CD4-positive, alpha-beta T cell treated with Interleukin-21 for 1 hour (primary cell): ENCODE results near the gene PIP4K2B.
"Not testable (repeated sequence)": the region's sequence is repeated elsewhere in the genome, so short reads cannot be mapped to it uniquely, and the experiment has no call there.

ENCODE experiments used
- DNase-seq: peaks from one replicate; pipeline ENCODE4 v3.0.0-alpha.2; 2020

PIP4K2B gene

DNA sequence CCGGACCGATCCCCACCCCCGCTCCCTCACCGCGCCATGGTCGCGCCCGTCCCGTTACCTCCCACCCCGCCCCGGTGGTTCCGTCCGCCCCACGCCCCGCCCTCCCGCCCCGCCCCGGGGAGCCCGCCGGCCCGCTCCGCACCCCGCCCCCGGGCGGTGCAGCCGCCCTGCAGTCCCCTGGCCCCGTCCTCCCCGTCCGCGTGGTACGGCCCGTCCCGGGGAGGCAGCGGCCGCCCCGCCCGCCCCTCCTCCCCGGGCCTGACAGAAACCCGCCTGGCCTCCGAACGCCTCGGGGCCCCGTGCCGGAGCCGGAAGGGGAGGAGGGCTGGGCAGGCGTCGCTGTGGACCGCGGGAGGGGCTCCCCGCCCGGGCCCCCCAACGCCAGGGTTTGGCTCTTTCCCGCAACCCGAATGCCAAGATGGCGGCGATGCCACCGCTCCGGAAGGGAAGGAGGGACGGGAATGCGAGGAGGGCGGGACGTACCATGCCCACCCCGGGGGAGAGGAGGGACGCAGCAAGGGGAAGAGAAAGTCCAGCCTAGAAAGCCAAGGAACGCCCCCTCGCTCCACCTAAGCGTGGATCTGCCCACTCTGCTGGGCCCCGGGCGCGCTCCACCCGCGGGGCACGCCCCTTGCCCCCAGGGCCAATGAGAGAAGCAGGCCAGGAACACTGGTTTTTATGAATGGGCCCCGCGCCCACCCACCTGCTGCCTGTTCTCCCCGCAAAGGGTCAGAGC is at the start of gene PIP4K2B:
TSS of gene PIP4K2B (minus strand) at position 56 of the 736 bp plus-strand sequence. CDS start 132 bp downstream, outside the sequence.
- peak; percentile 91 for DNase-seq

DNA sequence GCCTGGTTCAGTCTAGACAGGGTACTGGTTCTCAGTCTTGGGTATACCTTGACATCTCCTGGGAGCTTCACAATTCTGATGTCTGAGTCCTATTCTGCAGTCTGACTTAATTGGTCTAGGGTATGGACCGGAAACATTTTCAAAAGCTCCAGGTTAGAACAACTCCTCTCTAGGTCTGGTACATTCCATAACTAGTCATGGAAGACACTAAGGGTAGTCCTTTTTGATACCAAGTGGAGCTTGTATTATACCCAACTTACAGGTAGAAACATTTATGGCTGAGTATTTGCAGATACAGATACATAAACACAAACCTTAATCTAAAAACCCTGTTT is 49.2 kb upstream of the PIP4K2B start:
- no peak for DNase-seq

DNA sequence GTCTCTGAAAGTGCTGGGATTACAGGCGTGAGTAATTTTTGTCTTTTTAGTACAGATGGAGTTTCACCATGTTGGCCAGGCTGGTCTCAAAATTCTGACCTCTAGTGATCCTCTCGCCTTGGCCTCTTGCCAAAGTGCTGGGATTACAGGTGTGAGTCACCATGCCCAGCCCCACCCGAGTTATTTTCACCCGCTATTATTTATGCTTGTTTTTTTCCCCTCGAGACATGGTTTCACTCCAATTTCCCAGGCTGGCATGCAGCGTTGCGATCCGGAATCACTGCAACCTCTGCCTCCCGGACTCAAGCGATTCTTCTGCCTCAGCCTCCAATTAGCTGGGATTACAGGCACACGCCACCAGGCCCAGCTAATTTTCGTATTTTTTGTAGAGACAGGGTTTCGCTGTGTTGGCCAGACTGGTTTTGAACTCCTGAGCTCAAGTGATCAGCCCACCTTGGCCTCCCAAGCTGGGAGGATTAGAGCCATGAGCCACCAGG is 45.0 kb upstream of the PIP4K2B start:
- DNase-seq: no peak

DNA sequence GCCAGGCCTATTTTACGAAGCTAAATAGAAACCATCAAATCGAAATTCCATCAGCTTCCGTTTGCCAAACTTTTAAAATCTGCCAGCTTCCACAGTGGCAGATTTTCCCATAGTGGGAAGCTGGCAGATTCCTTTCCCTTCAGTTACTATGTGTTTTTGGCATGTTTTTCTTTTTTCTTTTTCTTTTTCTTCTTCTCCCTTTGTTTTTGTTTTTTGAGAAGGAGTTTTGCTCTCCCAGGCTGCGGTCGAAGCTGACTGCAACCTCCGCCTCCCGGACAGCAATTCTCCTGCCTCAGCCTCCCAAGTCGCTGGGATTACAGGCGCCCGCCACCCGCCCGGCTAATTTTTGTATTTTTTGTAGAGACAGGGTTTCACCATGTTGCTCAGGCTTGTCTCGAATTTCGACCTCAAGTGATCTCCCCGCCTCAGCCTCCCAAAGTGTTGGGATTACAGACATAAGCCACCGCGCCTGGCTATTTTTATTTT is 26.4 kb upstream of the PIP4K2B start:
- no peak for DNase-seq

DNA sequence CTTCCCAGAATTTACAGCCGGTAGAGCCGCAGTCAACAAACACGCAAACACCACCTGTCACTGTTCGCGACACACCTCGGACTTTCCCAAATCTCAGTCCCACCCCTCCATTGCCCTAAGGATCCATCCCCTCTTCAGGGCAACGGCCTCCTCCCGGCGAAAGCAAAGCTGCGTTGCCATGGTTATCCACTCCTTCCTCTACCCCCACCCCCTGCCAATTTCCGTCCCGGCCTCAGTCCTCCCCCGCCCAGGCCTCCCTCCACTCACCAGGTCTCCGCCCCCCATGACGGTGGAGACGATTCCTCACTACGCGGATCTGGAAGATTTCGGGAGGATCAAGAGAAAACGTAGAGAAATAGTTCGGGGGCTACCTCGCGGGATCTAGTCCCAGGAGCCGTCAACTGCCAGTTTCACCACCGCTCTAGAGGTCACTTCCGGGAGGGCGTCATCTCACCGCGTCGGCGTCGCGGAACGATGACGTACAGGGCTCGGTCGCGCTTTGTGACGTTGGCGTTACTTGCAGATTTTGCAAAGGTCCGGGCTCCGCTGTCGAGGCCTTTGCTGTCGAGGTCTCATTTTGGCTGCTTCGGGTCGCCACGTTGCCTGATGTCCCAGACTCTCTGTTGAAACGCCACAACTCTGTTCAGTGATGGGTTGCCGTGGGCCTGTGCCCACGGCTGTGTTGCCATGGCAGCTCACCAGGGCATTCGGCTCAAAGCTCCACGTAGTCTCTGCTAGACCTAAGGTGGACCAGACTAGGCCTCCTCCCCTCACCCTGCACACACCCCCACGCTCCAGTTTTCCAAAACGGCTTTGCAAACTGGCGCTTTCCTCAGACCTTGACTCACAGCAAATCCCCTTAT is 25.8 kb upstream of the PIP4K2B start, which contains the start of gene CWC25:
TSS of gene CWC25 (minus strand) at position 423 of the 863 bp plus-strand sequence. CDS start at position 285, 138 bp downstream.
- peak; percentile 98 for DNase-seq

GRCh38 chr17:38815576-38816193 is 16.3 kb upstream of the PIP4K2B start:
- DNase-seq: peak; percentile 42

DNA sequence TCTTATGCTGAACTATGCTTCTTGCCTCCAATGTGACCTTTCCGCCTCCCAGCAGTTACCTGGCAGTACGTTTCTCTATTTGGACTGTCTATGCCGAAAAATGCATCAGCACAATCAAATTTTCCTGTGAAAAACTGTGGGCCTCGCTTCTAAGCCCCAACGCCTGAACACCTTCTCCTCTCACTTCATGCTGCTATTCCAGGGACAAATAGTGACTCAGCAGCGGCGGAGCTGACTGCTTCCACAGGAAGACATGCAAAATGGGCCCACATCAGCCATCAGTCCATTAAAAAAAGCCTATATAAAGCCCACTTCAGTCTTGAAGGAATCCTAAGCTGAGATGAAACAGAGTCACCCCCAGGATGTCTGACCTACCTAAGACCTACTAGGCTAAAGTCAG is 10.5 kb upstream of the PIP4K2B start:
- DNase-seq: no peak

DNA sequence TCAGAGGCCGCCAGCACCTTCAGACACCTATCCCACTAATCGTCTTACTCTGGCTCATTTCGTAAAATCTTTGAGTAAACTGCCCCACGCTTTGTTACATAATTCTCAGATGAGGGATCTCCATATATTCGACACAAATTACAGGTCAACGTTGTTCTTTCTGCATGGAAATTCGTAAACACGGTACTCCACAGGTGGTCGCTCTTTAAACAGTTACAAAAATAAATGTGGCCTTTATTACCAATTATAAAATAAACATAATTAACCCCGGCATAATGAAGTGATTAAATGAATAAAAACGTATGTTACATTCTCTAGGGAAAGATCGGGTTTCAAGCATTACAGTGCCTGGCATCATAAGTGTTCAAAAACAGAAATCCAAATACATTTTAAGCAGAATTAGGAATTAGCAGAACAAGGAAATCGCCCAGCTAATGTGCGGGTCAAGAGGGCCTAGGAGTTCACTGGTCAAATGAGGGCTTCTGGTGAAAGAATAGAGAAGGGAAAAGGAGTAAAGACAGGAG is 943 bp upstream of the PIP4K2B start:
- no peak for DNase-seq

- peak; percentile 54 for DNase-seq
These were observed 499 bp downstream of the PIP4K2B start for GRCh38 chr17:38798614-38799500.

GRCh38 chr17:38797828-38798227 is 1.5 kb downstream of the PIP4K2B start:
- no peak for DNase-seq

- no peak for DNase-seq
These were observed 2.2 kb downstream of the PIP4K2B start for GRCh38 chr17:38797158-38797490.

- DNase-seq: no peak
These were observed 2.8 kb downstream of the PIP4K2B start for GRCh38 chr17:38796451-38797157.

- DNase-seq: no peak
These were observed 5.1 kb downstream of the PIP4K2B start for GRCh38 chr17:38794221-38794620.

DNA sequence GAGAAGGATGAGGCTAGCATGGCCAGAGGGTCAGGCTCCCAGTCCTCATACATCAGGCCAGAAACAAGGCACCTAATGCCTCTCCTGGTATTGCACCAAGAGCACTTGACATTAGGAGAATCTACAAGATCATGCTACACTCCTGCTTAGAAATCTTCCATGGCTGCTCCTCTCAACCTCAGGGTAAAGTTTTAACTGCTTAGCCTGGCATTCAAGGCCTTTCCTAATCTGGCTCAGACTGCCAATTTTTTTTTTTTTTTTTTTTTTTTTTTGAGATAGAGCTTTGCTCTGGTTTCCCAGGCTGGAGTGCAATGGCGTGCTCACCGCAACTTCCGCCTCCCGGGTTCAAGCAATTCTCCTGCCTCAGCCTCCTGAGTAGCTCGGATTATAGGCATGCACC is 8.2 kb downstream of the PIP4K2B start:
- no peak for DNase-seq

DNA sequence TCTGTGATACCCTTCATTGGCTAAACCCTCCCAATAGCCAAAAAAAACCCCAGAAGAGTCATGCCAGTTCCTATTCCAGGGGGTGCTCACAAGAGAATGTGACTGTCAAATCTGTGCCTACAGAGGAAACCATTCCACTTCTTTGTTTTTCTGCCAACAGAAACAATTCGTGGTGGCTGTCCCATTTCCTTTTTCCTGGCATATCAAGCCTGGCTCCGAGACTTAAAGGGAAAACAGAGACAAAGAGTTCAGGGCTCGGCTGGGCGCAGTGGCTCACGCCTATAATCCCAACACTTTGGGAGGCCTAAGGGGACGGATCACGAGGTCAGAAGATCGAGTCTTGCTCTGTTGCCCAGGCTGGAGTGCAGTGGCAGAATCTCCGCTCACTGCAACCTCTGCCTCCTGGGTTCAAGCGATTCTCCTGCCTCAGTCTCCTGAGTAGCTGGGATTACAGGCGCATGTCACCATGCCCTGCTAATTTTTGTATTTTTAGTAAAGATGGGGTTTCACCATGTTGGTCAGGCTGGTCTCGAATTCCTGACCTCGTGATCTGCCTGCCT is 9.1 kb downstream of the PIP4K2B start:
- DNase-seq: not testable (repeated sequence)

DNA sequence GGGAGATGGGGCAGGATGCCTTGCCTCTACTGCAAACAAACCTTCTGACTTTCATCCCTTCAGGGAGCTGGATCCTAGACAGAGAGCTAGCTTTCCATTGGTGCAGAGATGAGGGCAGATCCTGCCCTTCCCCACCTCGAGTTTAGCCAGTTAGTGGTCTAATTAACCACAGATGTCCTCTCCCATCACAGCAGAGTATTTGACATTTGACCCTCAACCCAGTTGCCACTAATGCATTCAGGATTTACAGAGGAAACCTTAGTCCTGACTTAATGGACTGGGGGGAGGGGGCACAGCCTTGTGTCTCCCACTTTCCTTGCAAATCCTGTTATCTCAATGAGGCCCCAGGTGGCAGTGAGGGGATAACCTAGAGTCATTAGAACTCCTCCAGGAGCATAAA is 10.2 kb downstream of the PIP4K2B start:
- DNase-seq: no peak

- DNase-seq: not testable (repeated sequence)
These were observed 11.4 kb downstream of the PIP4K2B start for GRCh38 chr17:38787999-38788398.

DNA sequence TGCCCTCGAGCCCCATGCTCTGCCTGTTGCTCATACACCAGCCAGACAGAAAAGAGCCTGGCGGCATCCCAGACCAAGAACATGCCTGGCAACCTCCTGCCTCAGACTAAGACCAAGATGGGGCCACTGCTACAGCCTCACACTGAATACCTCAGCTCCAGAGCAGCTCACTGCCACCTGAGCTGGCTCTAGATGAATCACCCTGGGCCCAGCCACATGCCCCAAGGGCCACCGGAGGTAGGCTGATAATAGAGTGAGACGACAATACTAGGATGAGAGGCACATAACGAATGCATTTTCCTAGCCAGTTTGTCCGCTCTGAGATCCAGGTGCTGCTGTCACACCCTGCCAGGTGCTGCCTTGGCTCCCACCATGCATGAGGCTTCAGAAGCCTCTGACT is 13.0 kb downstream of the PIP4K2B start:
- no peak for DNase-seq

GRCh38 chr17:38783227-38783626 is 16.1 kb downstream of the PIP4K2B start:
- DNase-seq: no peak

GRCh38 chr17:38779965-38780752 is 19.2 kb downstream of the PIP4K2B start:
- no peak for DNase-seq
